Measurements from ENCODE around the gene PSENEN.

The PSENEN gene, protein sequence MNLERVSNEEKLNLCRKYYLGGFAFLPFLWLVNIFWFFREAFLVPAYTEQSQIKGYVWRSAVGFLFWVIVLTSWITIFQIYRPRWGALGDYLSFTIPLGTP

DNA sequence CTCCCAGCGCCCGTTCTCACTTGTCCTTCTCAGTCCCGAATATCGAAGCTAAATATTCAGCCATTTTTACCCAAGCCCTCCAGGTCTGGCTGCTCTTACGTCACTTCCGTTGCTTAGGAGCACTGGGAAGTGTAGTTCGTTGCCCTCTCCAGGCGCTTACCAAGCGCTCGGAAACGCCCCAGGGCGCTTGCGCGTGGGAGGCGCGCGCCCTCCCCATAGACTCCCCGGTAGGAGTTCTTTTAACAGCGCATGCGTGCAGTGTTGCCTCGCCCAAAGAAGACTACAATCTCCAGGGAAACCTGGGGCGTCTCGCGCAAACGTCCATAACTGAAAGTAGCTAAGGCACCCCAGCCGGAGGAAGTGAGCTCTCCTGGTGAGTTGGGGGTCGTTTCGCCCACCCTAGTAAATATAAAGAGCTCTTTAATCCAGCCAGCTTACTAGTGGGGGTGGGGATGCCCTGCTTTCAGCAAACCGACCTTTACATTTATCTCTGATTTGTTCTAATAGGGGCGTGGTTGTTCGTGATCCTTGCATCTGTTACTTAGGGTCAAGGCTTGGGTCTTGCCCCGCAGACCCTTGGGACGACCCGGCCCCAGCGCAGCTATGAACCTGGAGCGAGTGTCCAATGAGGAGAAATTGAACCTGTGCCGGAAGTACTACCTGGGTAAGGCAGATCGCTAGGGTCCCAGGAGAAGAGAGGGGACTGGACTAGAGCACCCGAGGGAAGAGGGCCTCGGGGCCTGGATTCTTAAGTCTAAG, at the start of gene PSENEN, which contains the start of gene U2AF1L4:
Gene PSENEN (plus strand): TSS at position 324 of the 759 bp plus-strand sequence. CDS start 280 bp downstream, at position 604.
Gene U2AF1L4 (minus strand): TSS at position 91 of the 759 bp plus-strand sequence. CDS start 27 bp downstream, at position 64.
- peak within 1 kb of the TSS; percentile 89 for H3K4me3 ChIP-seq (ENCODE audit: low read length)
- peak; percentile 99 for DNase-seq (ENCODE audit: low read depth)
- TF ChIP-seq, protein P1, sequence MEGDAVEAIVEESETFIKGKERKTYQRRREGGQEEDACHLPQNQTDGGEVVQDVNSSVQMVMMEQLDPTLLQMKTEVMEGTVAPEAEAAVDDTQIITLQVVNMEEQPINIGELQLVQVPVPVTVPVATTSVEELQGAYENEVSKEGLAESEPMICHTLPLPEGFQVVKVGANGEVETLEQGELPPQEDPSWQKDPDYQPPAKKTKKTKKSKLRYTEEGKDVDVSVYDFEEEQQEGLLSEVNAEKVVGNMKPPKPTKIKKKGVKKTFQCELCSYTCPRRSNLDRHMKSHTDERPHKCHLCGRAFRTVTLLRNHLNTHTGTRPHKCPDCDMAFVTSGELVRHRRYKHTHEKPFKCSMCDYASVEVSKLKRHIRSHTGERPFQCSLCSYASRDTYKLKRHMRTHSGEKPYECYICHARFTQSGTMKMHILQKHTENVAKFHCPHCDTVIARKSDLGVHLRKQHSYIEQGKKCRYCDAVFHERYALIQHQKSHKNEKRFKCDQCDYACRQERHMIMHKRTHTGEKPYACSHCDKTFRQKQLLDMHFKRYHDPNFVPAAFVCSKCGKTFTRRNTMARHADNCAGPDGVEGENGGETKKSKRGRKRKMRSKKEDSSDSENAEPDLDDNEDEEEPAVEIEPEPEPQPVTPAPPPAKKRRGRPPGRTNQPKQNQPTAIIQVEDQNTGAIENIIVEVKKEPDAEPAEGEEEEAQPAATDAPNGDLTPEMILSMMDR (conservative IDR thresholded peaks at IDR 0.05; ENCODE audit: low read length): no peak

DNA sequence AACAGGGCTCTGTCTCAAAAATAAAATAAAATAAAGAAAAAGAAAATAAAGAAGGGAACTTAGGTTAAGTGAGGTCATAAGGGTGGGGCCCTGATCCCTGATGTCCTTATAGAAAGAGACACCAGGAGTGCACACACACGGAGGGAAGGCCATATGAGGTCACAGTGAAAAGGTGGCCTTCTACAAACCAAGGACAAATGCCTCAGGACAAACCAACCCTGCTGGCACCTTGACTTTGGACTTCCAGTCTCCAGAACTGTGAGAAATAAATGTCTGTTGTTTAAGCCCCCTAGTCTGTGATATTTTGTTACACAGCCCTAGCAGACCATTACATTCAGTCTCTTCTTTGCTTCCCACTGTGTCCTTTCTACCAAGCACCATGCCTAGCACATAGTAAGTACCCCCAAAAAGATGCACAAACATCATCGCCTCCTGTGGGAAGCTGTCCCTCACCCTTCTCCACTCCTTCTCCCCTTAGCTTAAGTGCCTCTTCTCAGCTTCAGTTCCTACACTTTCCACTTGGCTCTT, 49.5 kb upstream of the PSENEN start:
- H3K4me3 ChIP-seq (ENCODE audit: low read length): no peak overlapping the region
- no peak for DNase-seq (ENCODE audit: low read depth)
- TF ChIP-seq, protein P1 (conservative IDR thresholded peaks at IDR 0.05; ENCODE audit: low read length): no peak

DNA sequence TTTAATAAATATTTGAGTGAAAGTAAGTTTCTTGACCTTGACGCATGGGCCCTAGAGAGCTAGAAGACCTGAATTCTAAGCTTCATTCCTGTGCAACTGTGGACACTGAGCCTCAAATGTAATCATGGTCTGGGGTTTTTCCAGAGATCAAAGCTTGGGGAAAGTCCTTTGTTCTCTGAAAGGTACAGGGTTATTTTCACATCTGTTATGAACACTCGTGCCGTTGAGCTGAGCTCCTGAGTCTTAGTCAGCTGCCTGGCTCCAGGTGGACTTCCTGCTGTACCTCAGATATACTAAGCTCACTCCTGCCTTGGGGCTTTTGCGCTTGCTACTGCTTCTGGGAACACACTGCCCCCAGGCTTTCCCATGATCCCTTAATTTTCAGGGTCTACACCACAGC, 48.6 kb upstream of the PSENEN start:
- DNase-seq (ENCODE audit: low read depth): no peak
- TF ChIP-seq, protein P1 (conservative IDR thresholded peaks at IDR 0.05; ENCODE audit: low read length): no peak
- H3K4me3 ChIP-seq (ENCODE audit: low read length): no peak overlapping the region

DNA sequence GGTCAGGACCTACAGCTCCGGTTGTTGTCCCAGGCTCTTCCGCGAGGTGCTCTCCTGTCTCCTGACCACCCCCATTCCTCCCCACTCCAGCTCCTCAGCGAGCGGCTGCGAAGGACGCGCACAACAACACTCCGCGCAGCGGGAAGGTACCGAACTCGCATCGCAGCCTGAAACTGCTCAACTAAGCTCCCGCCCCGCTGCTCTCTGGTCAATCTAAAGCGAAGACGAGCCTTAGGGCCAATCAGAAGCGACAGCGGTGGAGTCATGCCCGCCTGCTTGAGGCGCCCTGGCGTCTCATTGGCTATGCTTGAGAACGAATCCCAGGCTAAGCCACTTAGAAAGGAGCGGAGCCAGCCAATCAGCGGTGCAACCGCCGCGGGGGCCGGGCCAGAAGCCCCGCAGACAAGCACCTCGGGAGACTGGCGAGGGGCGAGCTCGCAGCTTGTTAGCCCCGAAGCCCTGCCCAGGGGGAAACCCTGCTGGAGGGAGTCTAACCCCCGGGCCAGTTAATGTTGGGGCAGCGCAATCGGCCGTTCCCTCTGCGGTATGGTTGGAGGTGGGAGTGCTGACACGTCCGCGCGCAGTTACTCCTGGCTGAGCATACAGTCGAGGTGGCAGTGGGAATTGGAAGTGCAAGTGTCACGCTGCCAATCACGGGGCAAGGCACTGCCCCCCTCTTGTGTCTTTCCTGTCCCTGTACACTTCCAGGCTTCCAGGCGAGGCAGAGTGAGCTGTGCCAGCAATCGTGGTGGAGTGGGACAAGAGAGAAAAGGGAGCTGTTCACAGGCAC, 43.0 kb upstream of the PSENEN start:
- TF ChIP-seq, protein P1 (conservative IDR thresholded peaks at IDR 0.05; ENCODE audit: low read length): no peak
- DNase-seq (ENCODE audit: low read depth): peak; percentile 98

DNA sequence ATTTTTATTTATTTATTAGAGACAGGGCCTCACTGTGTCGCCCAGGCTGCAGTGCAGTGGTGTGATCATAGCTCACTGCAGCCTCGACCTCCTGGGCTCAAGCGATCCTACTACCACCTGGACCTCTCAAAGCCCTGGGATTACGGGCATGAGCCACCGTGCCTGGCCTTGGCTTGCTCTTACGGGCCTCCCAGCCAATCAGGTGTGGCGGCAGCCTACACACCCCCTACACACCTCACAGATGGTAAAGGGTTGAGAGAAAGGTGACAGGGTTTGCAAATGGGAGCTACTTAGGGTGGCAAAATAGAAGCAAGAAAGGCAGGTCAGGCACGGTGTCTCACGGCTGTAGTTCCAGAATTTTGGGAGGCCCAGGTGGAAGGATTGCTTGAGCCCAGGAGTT, 42.1 kb upstream of the PSENEN start:
- H3K4me3 ChIP-seq (ENCODE audit: low read length): no peak overlapping the region
- no peak for DNase-seq (ENCODE audit: low read depth)
- TF ChIP-seq, protein P1 (conservative IDR thresholded peaks at IDR 0.05; ENCODE audit: low read length): no peak

More for the DNA sequence above, 43.0 kb upstream of the PSENEN start:
- peak overlapping the region; percentile 73 for H3K4me3 ChIP-seq (ENCODE audit: low read length)

DNA sequence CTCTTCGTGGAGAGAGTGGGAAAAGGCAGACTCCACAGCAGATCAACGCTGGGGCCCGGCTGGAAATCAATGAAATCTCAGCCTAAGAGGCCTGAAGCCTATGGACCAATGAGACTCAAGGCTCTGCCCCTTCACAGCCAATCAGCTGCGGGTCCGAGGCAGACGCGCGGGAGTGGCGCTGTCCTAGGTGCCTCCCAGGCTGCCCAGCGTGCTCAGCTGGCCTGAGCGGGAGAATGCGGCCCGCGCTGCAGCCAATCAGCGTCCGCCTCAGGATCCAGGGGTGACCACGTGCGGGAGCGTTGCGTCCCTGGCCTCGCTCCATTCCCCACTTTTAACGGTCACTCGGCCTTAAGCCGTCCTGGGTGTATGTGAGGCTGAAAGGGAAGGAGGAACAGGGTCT, 41.2 kb upstream of the PSENEN start, which contains the start of gene ZBTB32:
Gene ZBTB32 (plus strand): TSS at position 341 of the 400 bp plus-strand sequence. CDS start 10,069 bp downstream, outside the sequence.
- H3K4me3 ChIP-seq (ENCODE audit: low read length): no peak within 1 kb of the TSS
- TF ChIP-seq, protein P1 (conservative IDR thresholded peaks at IDR 0.05; ENCODE audit: low read length): no peak
- DNase-seq (ENCODE audit: low read depth): peak; percentile 51

Data from AG10803 (cell line).